GM19238 (cell line): ENCODE results near the gene WDR37.

Experiments
- DNase-seq: peaks from one replicate; pipeline ENCODE4 v3.0.0; 2011; ENCODE audit warnings: low spot score; ENCODE audit not compliant: insufficient read length

Gene WDR37

GRCh38 chr10:1166101-1166827 is 110.1 kb downstream of the WDR37 start:
- no peak for DNase-seq

- DNase-seq, result no peak
These were observed 110.7 kb downstream of the WDR37 start for GRCh38 chr10:1166828-1167275.

GRCh38 chr10:1168763-1169162 is 112.6 kb downstream of the WDR37 start:
- no peak for DNase-seq

DNA sequence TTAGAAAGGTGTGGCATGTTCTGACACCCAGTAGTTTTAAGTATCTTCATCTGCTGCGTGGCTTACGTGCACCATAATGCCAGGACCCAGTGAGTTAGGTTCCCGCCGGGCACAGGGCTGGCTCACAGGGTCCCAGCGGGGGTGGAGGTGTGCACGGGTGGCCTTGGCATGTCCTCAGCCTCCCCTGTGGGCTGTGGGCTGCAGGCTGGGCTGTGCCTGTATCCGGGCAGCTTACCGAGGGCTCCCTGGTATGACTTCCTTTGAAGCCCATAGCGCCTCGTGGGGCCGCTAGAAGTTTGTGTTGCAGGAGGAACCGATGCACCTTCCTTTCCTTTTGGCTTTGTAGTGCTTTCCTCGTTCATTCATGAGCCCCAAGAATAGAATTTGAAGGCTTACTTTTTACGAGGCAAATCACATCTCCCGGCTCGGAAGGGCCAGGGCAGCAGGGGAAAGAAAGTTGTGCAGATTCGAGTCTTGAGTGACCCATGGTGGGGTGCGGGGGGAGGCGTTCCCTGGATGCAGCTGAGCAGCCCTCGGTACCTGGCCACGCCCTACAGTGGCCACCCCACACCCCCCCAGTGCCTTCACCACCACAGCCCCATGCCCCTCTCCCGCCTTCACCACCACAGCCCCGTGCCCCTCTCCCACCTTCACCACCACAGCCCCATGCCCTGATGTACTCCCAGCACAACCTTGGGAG is 113.2 kb downstream of the WDR37 start:
- no peak for DNase-seq

DNA sequence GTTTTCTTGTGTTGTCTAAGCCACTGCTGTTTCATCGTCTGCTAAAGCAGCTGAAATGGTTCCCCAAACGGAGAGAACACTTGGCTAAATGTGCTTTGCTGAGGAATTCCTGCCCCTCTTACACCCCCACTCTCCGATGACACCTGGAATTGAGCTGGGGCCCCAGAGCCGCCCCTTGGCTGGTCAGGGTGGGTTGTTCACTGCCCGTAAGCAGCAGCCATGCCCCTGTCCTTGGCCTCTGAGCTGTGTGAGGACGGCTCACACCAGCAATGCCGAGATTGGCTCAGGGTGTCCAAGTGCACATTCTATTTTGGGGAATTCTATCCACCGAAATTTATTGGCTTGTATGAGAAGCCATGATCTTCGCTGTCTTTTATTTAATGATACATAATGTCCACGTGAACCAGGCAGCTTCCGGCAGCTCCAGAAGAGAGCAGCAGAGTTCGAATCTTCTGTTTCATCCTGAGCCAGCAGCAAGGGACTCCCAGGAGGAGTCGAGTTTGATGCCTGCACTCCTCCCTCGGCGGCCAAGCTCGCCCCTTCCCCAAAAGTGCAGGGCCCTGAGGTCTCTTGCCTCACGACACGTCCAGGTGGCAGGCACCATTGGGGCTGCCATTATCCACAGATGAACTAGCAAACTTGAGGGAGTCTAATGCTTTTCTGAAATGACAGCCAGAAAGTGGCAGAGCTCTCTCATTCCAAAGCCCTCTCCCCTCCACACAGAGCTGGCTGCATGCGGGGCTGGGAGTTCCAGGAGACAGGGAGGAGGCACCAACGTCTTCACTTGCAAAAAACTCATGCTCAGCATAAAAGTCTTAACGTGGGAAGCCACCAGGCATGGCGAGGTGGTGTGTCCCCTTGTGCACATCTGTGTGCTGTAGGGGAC is 114.0 kb downstream of the WDR37 start:
- DNase-seq, result no peak

- no peak for DNase-seq
These were observed 114.6 kb downstream of the WDR37 start for GRCh38 chr10:1170867-1171180.

GRCh38 chr10:1171182-1171581 is 115.0 kb downstream of the WDR37 start:
- DNase-seq, result no peak

GRCh38 chr10:1171586-1171985 is 115.4 kb downstream of the WDR37 start:
- no peak for DNase-seq

DNA sequence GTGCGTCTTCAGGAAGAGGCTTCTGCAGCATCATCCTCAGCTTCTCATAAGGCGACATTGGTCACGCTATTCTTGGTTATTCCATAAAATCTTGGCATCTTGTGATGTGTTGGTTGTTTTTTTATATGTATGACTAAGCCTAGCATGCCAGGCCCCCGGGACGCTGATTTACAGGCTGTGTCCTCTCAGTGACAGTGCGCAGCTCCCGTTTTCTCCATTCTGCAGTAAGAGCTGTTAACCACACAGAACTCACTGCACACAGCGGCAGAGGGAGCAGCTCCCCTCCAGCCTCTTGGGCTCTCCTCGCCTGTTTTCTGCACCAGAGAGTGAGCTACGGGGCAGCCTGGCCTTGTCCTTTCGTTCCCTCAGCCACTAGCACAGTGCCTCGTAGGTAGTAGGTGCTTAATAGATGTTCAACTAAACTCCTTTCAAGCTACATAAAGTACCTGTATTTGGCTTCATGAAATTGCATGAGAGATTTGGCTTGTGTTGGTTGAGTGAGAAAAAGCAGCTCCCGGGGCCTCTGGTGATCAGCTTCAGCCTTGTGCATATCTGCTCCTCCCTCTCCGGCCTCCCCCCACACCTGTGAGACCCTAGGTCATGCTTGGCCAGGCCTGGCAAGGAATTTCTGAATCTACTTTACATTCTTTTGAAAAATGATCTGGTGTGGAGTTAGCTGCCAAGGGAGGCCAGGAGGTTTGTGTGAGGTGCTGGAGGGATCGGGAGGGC is 116.2 kb downstream of the WDR37 start:
- DNase-seq, result no peak

DNA sequence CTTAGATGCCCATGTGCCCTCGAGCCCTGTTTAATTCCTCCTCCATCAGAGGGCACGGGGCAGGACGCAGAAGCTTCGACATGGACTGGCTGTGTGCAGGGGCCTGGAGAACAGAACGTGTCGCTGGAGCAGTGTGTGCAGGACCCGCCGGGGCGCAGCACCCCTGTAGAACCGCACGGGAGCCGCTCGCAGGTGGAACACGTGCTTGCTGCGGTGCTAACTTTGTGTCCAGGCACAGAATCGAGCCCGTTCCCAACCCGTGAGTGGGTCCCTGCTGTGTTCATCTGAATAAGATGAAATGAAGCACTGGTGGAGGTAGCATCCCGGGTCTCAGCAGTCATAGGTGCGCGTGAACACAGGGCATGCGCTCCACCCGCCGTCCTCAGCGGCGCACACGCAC is 116.9 kb downstream of the WDR37 start:
- no peak for DNase-seq

- no peak for DNase-seq
These were observed 117.8 kb downstream of the WDR37 start for GRCh38 chr10:1174022-1174421.

DNA sequence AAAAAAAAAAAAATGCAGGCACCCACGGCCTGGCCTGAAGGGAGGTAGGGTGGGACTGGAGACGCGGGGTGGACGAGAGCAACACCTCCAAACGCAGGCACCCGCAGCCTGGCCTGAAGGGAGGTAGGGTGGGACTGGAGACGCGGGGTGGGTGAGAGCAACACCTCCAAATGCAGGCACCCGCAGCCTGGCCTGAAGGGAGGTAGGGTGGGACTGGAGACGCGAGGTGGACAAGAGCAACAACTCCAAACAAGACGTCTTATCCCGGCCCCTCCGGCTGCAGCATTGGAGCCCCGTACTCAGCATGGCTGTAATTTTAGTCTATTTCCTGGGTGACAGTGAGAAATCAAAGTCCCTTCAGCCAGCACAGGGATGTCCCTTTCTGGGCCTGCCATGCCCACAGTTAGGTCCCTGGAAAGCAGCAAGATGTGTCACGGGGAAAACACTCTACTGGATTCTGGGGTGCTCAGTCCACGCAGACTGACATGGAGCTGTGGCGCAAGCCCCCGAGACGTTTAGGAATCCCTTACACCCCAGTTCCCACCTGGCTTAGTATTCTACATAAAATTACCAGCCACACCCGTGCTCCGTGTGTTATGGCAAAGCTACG is 119.9 kb downstream of the WDR37 start:
- DNase-seq, result no peak

DNA sequence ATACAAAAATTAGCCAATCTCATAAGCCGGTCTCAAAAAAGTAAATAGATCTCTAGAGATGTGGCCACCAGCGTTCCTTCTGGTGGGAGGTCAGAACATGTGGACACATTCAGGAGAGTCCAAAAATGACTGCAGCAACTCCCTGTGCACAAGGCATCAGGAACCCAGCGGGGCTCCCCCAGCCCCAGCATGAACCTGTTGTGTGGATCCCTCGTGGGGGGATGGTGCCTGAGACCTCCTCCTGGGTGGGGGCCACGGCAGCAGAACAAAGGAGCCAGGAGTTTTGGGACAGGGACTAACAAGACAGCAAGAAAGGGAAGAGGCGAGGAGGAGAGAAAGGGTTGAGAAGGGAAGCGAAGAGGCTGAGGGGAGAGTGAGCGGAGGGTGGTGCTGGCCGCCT is 121.8 kb downstream of the WDR37 start:
- no peak for DNase-seq

DNA sequence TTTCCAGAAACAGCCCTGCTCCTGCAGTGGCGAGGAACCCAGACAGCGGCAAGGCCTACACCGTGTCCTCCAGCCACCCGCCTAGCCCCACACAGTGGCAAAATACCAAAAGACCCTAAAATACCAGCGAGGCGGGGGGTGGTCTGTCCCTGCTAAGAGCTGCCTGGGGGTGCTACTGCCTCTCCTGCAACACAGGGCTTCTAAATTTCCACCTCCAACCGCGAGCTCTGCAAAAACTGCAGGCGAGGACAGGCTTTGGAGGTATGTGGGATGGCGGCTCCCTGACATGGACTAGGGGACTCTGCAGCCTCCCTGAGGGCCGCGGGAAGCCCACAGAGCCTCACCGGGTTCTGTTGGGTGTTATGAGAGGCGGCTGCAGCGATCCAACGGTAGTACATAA is 122.3 kb downstream of the WDR37 start:
- DNase-seq, result no peak

DNA sequence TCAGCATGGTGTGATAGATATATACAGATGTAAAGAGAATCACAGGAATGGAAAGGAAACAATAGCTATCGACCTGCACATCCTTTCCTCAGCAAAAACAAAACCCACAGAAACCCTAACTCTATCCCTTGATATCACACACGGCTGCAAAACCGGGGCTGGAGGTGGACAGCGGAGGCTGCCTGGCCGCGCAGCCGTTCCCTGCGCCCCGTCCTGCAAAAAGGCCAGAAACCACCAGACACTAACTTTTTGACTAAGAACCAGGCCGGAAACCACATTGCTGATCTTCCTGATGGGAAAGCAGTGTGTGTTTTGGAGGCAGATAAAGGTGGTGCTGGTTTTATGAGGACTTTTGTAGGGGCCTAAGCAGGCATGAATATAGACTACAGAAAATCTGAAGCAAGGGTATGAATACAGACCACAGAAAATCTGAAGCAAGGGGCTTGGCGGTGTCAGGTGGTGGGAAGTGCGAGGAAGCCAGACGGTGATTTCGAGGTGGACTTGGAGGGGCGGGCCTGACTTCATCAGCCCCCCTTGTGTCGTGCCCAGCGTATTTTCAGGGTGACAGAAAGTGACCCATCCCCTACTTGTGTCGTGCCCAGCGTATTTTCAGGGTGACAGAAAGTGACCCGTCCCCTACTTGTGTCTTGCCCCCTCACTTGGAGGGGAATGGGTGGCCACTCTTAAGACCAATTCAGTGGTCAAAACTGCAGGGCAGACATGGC is 123.3 kb downstream of the WDR37 start:
- DNase-seq, result no peak

GRCh38 chr10:1180071-1180730 is 124.0 kb downstream of the WDR37 start:
- no peak for DNase-seq

- no peak for DNase-seq
These were observed 124.7 kb downstream of the WDR37 start for GRCh38 chr10:1180836-1181235.
